Neural cell (in vitro differentiated cells): ENCODE results near the gene HDAC4.

Experiments used
- EP300 ChIP-seq: fragments of 450-650 bp; conservative IDR thresholded peaks from 2 replicates; pipeline ENCODE4 v1.6.1; 2014; ENCODE audit warnings: antibody characterized with exemption, mild to moderate bottlenecking, moderate library complexity; ENCODE audit not compliant: poor library complexity, severe bottlenecking
- REST ChIP-seq: IDR thresholded peaks from 2 replicates; pipeline ENCODE4 v1.6.1; 2012; ENCODE audit warnings: borderline replicate concordance

- TF ChIP-seq EP300 (no peak), REST (no peak)
These were observed 305.2 kb downstream of the HDAC4 start for GRCh38 chr2:239095460-239096081.
